Muscle layer of duodenum (tissue), 2 donors: ENCODE results near the gene LZIC.
A peak's percentile ranks its signal among the peaks of the same experiment; 100 is the strongest.
"Not testable (repeated sequence)": the region's sequence is repeated elsewhere in the genome, so short reads cannot be mapped to it uniquely, and the experiment has no call there.

ENCODE experiments used
- H3K27ac ChIP-seq: one replicate; pipeline ENCODE4 v1.7.0; 2013; ENCODE audit warnings: mild to moderate bottlenecking, low read length
- H3K27me3 ChIP-seq: one replicate; pipeline ENCODE4 v1.7.0; 2013; ENCODE audit warnings: low read depth, mild to moderate bottlenecking, control low read depth, low read length
- H3K36me3 ChIP-seq, 2 donors: one replicate each; pipeline ENCODE4 v1.7.0; 2013; ENCODE audit warnings: low read length in 2 of 2, control low read depth in 1 of 2, mild to moderate bottlenecking in 1 of 2; ENCODE audit not compliant: insufficient read depth in 2 of 2, control insufficient read depth in 1 of 2
- H3K4me1 ChIP-seq, 2 donors: one replicate each; pipeline ENCODE4 v1.7.0; 2013; ENCODE audit warnings: low read length in 2 of 2, mild to moderate bottlenecking in 2 of 2, control low read depth in 1 of 2, moderate library complexity in 1 of 2; ENCODE audit not compliant: insufficient read depth in 2 of 2, control insufficient read depth in 1 of 2
- H3K4me3 ChIP-seq, 2 donors: one replicate each; pipeline ENCODE4 v1.7.0; 2013; ENCODE audit warnings: low read length in 2 of 2, low read depth in 1 of 2, mild to moderate bottlenecking in 1 of 2
- H3K9me3 ChIP-seq, 2 donors: one replicate each; pipeline ENCODE4 v1.7.0; 2013; ENCODE audit warnings: low read length in 2 of 2, control low read depth in 1 of 2, mild to moderate bottlenecking in 1 of 2; ENCODE audit not compliant: control insufficient read depth in 1 of 2
- donor health status: healthy.

Gene LZIC

DNA sequence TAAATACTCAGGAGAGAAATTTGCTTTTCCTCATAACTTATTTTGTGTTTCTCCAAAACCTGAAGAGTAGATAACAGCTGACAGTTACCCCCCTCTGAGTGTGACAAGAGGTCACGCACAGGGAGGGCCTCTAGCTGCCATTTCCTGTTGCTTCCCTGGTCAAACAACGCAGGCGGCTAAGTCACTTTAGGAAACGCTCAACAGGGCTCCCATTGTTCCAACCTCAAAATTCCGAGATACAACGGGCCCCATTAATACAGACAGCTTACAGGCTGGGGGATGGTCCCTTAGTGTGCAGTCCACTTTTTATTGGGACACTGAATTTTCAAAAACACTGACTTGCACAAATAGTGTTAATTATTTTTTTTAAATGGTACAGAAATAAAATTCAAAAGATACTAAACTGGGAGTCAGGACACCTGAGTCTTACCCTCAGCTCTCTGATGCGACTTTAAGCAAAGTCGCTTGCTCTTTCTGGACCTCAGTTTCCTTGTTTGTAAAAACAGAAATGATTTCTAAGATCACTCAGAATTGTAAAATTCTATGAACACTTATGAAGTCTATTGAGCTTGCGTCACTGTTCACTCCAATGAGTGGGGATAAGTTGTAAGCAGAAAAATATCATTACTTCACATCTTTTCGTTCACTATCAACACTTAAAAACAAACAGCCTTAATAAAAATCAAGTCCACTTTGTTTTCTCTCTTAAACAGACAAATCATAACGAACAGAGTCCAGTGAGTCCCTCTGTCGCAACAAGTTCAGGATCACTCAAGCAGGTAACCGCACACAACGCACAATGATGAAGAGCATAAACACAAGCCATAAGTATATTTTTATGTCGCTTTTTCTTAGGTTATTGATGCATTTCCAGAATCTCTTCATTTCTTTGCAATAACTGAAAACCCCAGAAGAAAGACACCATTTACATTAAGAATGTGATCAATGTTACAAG, 13.5 kb downstream of the LZIC start:
- Histone ChIP-seq H3K36me3 (peaks cover 20 to 31% of the 10 kb centered on the region in 2 donors), H3K27me3 (no peaks in the 10 kb centered on the region), H3K4me1 (no peaks in the 10 kb centered on the region), H3K27ac (no peak overlapping the region), H3K9me3 (no peaks in the 10 kb centered on the region), H3K4me3 (no peak overlapping the region)

DNA sequence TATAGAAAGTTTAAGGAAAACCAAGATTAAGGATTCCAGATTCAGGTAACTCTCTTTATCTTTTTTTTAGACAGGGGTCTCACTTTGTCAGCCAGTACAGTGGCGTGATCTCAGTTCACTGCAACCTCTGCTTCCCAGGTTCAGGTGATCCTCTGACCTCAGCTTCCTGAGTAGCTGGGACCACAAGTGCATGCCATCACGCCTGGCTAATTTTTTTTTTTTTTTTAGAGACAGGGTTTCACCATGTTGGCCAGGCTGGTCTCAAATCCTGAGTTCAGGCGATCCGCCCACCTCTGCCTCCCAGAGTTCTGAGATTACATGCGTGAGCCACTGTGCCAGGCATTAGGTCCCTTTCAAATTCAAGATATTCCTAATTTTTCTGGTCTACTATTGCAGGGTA, 15.9 kb downstream of the LZIC start:
- Histone ChIP-seq H3K27me3 (no peaks in the 10 kb centered on the region), H3K27ac (no peak overlapping the region), H3K4me1 (no peaks in the 10 kb centered on the region)

DNA sequence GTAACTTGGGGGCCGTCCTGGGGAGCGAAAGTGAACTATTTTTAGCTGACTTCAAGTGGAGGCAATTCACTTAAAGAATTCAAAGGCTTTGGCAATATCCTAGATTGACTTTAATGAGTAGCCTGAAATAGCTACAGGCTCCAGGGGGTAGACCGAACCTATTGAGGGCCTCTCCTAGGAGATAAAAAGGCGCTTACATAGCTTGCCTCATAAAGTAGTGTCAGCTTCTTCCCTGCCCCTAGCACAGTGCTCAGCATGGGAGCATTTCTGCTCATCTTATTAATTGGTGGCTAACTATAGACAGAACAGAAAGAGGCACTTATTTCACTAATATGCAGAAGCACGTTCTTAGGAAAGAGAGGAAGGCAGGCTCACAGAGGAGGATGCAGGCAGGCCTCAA, 20.8 kb downstream of the LZIC start:
- no peak overlapping the region for H3K27ac ChIP-seq
- H3K4me3 ChIP-seq = no peak overlapping the region

More for the DNA sequence above, 15.9 kb downstream of the LZIC start:
- H3K4me3 ChIP-seq = no peak overlapping the region
- H3K36me3 ChIP-seq = peaks cover 11 to 17% of the 10 kb centered on the region in 2 donors
- no peaks in the 10 kb centered on the region for H3K9me3 ChIP-seq

DNA sequence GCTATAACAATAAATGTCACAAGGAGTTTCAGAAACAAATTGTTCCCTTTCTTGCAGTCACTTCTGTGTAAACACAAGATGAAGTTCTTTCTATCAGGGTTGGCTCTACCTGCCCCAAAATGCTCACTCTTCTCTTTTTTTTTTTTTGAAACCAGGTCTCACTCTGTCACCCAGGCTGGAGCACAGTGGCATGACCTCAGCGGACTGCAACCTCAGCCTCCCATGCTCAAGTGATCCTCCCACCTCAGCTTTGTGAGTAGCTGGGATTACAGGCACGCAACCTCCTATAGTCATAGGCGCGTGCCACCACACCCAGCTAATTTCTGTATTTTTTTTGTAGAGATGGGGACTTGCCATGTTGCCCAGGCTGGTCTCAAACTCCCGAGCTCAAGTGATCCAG, 22.6 kb downstream of the LZIC start:
- Histone ChIP-seq H3K4me3 (no peak overlapping the region), H3K27ac (no peak overlapping the region), H3K4me1 (no peaks in the 10 kb centered on the region), H3K36me3 (no peaks in the 10 kb centered on the region), H3K27me3 (no peaks in the 10 kb centered on the region), H3K9me3 (no peaks in the 10 kb centered on the region)

More for the DNA sequence above, 20.8 kb downstream of the LZIC start:
- Histone ChIP-seq H3K27me3 (no peaks in the 10 kb centered on the region), H3K9me3 (no peaks in the 10 kb centered on the region), H3K36me3 (no peaks in the 10 kb centered on the region), H3K4me1 (no peaks in the 10 kb centered on the region)

- Histone ChIP-seq H3K27me3 (no peaks in the 10 kb centered on the region), H3K9me3 (no peaks in the 10 kb centered on the region), H3K4me1 (no peaks in the 10 kb centered on the region), H3K4me3 (no peak overlapping the region), H3K27ac (no peak overlapping the region), H3K36me3 (no peaks in the 10 kb centered on the region)
Observed at GRCh38 chr1:9917901-9918300, 25.3 kb downstream of the LZIC start.

DNA sequence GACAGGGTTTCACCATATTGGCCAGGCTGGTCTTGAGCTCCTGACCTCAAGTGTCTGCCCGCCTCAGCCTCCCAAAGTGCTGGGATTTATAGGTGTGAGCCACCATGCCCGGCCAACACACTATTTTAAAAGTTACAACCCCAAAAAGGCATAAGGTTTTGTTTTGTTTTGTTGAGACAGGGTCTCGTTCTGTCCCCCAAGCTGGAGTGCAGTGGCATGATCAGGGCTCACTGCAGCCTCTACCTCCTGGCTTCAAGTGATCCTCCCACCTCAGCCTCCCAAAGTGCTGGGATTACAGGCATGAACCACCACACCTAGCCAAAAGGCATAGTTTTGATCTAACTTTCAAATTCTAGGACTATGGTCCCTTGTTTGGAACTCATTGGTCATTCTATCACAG, 25.7 kb downstream of the LZIC start:
- H3K27ac ChIP-seq, H3K27me3 ChIP-seq, H3K4me3 ChIP-seq, H3K4me1 ChIP-seq, H3K36me3 ChIP-seq, H3K9me3 ChIP-seq: not testable (repeated sequence)

GRCh38 chr1:9916452-9916851, 26.7 kb downstream of the LZIC start:
- Histone ChIP-seq H3K4me3 (no peak overlapping the region), H3K4me1 (peaks cover 0 to under 1% of the 10 kb centered on the region in 2 donors), H3K9me3 (no peaks in the 10 kb centered on the region), H3K36me3 (no peaks in the 10 kb centered on the region), H3K27ac (no peak overlapping the region), H3K27me3 (no peaks in the 10 kb centered on the region)

GRCh38 chr1:9914610-9914937, 28.6 kb downstream of the LZIC start:
- Histone ChIP-seq H3K4me1 (peaks cover 3 to 5% of the 10 kb centered on the region in 2 donors), H3K36me3 (no peaks in the 10 kb centered on the region), H3K9me3 (no peaks in the 10 kb centered on the region), H3K27me3 (no peaks in the 10 kb centered on the region), H3K4me3 (no peak overlapping the region), H3K27ac (no peak overlapping the region)

- Histone ChIP-seq H3K4me1 (peaks cover 3 to 16% of the 10 kb centered on the region in 2 donors), H3K9me3 (no peaks in the 10 kb centered on the region), H3K27me3 (no peaks in the 10 kb centered on the region), H3K27ac (peak overlapping the region; percentile 49), H3K36me3 (no peaks in the 10 kb centered on the region), H3K4me3 (no peak overlapping the region)
Observed at GRCh38 chr1:9912264-9912936, 30.8 kb downstream of the LZIC start.

- Histone ChIP-seq H3K4me1 (peaks cover 3 to 16% of the 10 kb centered on the region in 2 donors), H3K4me3 (peak overlapping the region; percentile 74 to 86), H3K36me3 (no peaks in the 10 kb centered on the region), H3K27ac (peak overlapping the region; percentile 97), H3K9me3 (no peaks in the 10 kb centered on the region), H3K27me3 (no peaks in the 10 kb centered on the region)
Observed at GRCh38 chr1:9910423-9911178, 32.6 kb downstream of the LZIC start.

- peaks cover 3 to 16% of the 10 kb centered on the region in 2 donors for H3K4me1 ChIP-seq
- no peaks in the 10 kb centered on the region for H3K27me3 ChIP-seq
- peak within 1 kb of the TSS; percentile 86 for H3K4me3 ChIP-seq
- H3K9me3 ChIP-seq = no peaks in the 10 kb centered on the region
- H3K27ac ChIP-seq = peak within 1 kb of the TSS; percentile 97
- no peaks in the 10 kb centered on the region for H3K36me3 ChIP-seq
Observed at GRCh38 chr1:9910076-9910422, 33.1 kb downstream of the LZIC start, which contains the start of gene CTNNBIP1. Gene CTNNBIP1, minus strand, starts transcription at chr1:9910269. Its CDS starts 38,205 bp downstream, at chr1:9872064.
